ENCODE data around the gene TMEM25. TPM values are rescaled to one million over a fixed set of nuclear protein-coding genes. Genes with fewer than 3 reads are reported as not detected.
A peak's percentile ranks its signal among the peaks of the same experiment; 100 is the strongest.
"Not testable (repeated sequence)": the region's sequence is repeated elsewhere in the genome, so short reads cannot be mapped to it uniquely, and the experiment has no call there.

Gene TMEM25
- total RNA-seq (10 to 100 TPM; 20.1 to 32.0 TPM), polyA plus RNA-seq (10 to 100 TPM in 1 of 2 donors, 1 to 10 TPM in 1; 8.8 to 14.4 TPM)
- long read RNA-seq, donor 1, partial matches to known transcripts: 9 of 12 reads
- long read RNA-seq, donor 1, other reads (novel, unspliced or antisense): 0 of 12 reads
- long read RNA-seq, donor 2, partial matches to known transcripts: 0 of 1 reads
- long read RNA-seq, donor 2, other reads (novel, unspliced or antisense): 0 of 1 reads
- long read RNA-seq, donor 3, partial matches to known transcripts: 5 of 6 reads
- long read RNA-seq, donor 3, other reads (novel, unspliced or antisense): 0 of 6 reads
- long read RNA-seq, donor 4, partial matches to known transcripts: 0 of 2 reads
- long read RNA-seq, donor 4, other reads (novel, unspliced or antisense): 0 of 2 reads
- long read RNA-seq, donor 5, partial matches to known transcripts: 0 of 4 reads
- long read RNA-seq, donor 5, other reads (novel, unspliced or antisense): 0 of 4 reads

DNA sequence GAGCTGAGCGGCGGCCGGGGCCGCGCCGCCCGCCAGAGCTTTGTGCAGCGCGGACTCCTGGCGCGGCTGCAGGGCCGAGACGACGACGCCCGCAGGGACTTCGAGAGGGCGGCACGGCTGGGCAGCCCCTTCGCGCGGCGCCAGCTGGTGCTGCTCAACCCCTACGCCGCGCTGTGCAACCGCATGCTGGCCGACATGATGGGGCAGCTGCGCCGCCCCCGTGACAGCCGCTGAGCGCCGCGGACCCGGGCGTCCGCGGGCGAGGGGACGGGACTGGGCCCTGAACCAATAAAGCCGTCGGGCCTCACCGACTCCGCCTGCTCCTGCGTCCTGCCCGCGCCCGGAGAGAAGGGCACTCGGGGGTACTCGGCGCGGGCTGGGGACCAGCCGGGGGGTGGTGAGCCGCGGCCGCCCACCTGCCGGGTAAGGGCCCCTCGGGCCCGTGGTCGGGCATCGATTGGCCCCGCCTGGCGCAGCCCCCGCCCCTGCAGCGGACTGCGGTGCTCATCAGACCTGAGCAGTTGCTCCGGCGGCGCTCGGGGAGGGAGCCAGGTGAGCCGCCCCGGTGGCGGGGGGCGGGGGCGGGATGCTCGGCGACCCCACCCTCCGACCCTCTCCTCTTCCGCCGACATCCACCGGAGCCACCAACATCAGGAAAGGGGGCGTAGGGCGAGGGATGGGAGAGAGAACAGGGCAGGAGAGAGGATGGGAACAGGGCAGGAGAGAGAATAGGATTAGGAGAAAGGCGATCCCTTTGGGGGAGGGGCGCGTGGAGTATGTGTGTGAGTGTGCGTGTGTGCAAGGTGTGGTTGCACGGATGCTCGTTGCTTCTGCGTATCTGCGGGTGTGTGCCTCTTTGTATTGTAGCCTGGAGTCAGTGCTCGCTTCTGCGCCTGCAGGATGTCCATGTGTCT, at the start of gene TMEM25:
Gene TMEM25, plus strand, starts transcription at position 510 of the 914 bp plus-strand sequence. CDS start 610 bp downstream, outside the sequence.
- Histone ChIP-seq H3K27ac (ENCODE audit: low read depth in 1 of 2, low read length in 1 of 2) (peak within 1 kb of the TSS; percentile 10 to 26), H3K36me3 (ENCODE audit: control insufficient read depth in 4 of 4, insufficient read depth in 4 of 4, low read length in 4 of 4) (peaks cover 0 to 3% (median 1%) of the 10 kb centered on the region in 4 donors), H3K4me1 (ENCODE audit: control insufficient read depth in 5 of 5, insufficient read depth in 5 of 5, low read length in 5 of 5) (peaks cover 0 to 13% (median 4%) of the 10 kb centered on the region in 5 donors), H3K9ac (ENCODE audit: insufficient read depth in 1 of 2, low read length in 2 of 2) (peak within 1 kb of the TSS; percentile 14 to 37), H3K4me3 (peak within 1 kb of the TSS; percentile 70), H3K27me3 (ENCODE audit: control insufficient read depth in 3 of 3, insufficient read depth in 3 of 3, low read length in 2 of 3) (no peaks in the 10 kb centered on the region), H3K9me3 (ENCODE audit: control insufficient read depth in 4 of 4, insufficient read depth in 3 of 4, low read length in 3 of 4) (no peaks in the 10 kb centered on the region)
- WGBS, 2 donors: 1% methylated on average over 70 to 94 of the region's 94 CpGs
- TF ChIP-seq, protein P1, sequence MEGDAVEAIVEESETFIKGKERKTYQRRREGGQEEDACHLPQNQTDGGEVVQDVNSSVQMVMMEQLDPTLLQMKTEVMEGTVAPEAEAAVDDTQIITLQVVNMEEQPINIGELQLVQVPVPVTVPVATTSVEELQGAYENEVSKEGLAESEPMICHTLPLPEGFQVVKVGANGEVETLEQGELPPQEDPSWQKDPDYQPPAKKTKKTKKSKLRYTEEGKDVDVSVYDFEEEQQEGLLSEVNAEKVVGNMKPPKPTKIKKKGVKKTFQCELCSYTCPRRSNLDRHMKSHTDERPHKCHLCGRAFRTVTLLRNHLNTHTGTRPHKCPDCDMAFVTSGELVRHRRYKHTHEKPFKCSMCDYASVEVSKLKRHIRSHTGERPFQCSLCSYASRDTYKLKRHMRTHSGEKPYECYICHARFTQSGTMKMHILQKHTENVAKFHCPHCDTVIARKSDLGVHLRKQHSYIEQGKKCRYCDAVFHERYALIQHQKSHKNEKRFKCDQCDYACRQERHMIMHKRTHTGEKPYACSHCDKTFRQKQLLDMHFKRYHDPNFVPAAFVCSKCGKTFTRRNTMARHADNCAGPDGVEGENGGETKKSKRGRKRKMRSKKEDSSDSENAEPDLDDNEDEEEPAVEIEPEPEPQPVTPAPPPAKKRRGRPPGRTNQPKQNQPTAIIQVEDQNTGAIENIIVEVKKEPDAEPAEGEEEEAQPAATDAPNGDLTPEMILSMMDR (IDR thresholded peaks at IDR 0.05; ENCODE audit: control extremely low read depth, extremely low read depth): no peak
- DNase-seq (peak; percentile 55 to 71 (median 69)), ATAC-seq (ENCODE audit: insufficient read depth, low FRiP score) (peak; percentile 80)

DNA sequence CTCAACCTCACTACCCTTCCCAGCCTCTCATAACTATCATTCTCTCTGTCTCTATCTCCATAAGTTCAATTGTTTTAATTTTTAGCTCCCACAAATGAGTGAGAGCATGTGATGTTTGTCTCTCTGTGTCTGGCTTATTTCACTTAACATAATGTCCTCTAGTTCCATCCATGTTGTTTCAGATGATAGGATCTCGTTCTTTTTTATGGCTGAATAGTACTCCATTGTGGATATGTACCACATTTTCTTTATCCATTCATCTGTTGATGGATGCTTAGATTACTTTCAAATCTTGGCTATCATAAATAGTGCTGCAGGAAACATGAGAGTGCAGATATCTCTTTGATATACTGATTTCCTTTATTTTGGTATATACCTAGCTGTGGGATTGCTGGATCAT, 49.8 kb upstream of the TMEM25 start:
- not testable (repeated sequence) for H3K9me3 ChIP-seq (ENCODE audit: control insufficient read depth in 4 of 4, insufficient read depth in 3 of 4, low read length in 3 of 4); DNase-seq; H3K27ac ChIP-seq (ENCODE audit: low read depth in 1 of 2, low read length in 1 of 2); H3K4me1 ChIP-seq (ENCODE audit: control insufficient read depth in 5 of 5, insufficient read depth in 5 of 5, low read length in 5 of 5); H3K27me3 ChIP-seq (ENCODE audit: control insufficient read depth in 3 of 3, insufficient read depth in 3 of 3, low read length in 2 of 3); H3K9ac ChIP-seq (ENCODE audit: insufficient read depth in 1 of 2, low read length in 2 of 2); H3K4me3 ChIP-seq; ATAC-seq (ENCODE audit: insufficient read depth, low FRiP score)
- 95 to 100% methylated on average over 1 of the region's 1 CpG for WGBS, 2 donors
- peaks cover 32 to 55% (median 36%) of the 10 kb centered on the region in 4 donors for H3K36me3 ChIP-seq (ENCODE audit: control insufficient read depth in 4 of 4, insufficient read depth in 4 of 4, low read length in 4 of 4)

DNA sequence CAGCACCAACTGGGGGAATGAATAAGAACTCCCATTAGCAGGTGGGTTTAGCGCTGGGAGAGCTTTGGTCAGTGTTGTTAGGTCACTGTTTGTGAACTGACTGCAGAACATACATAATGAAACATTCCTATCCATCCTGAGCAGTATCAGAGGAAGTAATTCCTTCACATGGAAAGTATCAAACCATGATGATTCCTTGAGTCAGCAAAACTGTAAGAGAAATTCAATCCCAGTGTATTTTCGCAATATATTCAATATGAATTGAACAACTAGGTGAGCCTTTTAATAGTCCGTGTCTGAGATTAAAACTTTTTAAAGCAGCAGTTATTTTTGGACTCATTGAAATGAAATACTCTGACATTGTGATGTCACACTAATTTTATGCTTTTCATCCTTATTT, 46.6 kb upstream of the TMEM25 start:
- no peaks in the 10 kb centered on the region for H3K27me3 ChIP-seq (ENCODE audit: control insufficient read depth in 3 of 3, insufficient read depth in 3 of 3, low read length in 2 of 3)
- no peak for ATAC-seq (ENCODE audit: insufficient read depth, low FRiP score)
- TF ChIP-seq, protein P1 (IDR thresholded peaks at IDR 0.05; ENCODE audit: control extremely low read depth, extremely low read depth): no peak
- no peaks in the 10 kb centered on the region for H3K4me1 ChIP-seq (ENCODE audit: control insufficient read depth in 5 of 5, insufficient read depth in 5 of 5, low read length in 5 of 5)
- H3K9me3 ChIP-seq (ENCODE audit: control insufficient read depth in 4 of 4, insufficient read depth in 3 of 4, low read length in 3 of 4): no peaks in the 10 kb centered on the region
- H3K4me3 ChIP-seq: no peak overlapping the region
- no peak for DNase-seq
- H3K36me3 ChIP-seq (ENCODE audit: control insufficient read depth in 4 of 4, insufficient read depth in 4 of 4, low read length in 4 of 4): peaks cover 19 to 53% (median 28%) of the 10 kb centered on the region in 4 donors
- no peak overlapping the region for H3K27ac ChIP-seq (ENCODE audit: low read depth in 1 of 2, low read length in 1 of 2)
- no peak overlapping the region for H3K9ac ChIP-seq (ENCODE audit: insufficient read depth in 1 of 2, low read length in 2 of 2)
- WGBS, 2 donors: 97 to 98% methylated on average over 3 of the region's 3 CpGs

DNA sequence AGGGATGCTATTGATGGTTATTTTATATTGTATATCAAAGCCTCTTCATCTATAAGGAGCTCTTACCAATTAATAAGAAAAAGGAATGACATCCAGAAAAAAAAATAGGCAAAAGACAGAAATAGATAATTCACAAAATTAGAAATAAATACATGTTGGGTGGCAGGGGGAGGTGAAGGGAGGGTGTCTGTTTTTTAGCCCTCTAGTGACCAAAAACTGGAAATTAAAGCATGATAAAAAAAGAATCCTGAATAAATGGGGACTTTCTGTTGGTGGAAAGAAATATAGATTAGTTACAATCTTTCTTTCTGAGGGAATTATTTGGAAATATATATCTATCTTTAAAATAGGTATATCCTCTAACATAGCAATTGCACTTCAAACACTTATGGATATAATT, 45.7 kb upstream of the TMEM25 start:
- DNase-seq (no peak), ATAC-seq (ENCODE audit: insufficient read depth, low FRiP score) (no peak)
- no peak overlapping the region for H3K4me3 ChIP-seq
- H3K9ac ChIP-seq (ENCODE audit: insufficient read depth in 1 of 2, low read length in 2 of 2): no peak overlapping the region
- TF ChIP-seq, protein P1 (IDR thresholded peaks at IDR 0.05; ENCODE audit: control extremely low read depth, extremely low read depth): no peak
- no peaks in the 10 kb centered on the region for H3K9me3 ChIP-seq (ENCODE audit: control insufficient read depth in 4 of 4, insufficient read depth in 3 of 4, low read length in 3 of 4)
- H3K4me1 ChIP-seq (ENCODE audit: control insufficient read depth in 5 of 5, insufficient read depth in 5 of 5, low read length in 5 of 5): no peaks in the 10 kb centered on the region
- no peak overlapping the region for H3K27ac ChIP-seq (ENCODE audit: low read depth in 1 of 2, low read length in 1 of 2)
- H3K27me3 ChIP-seq (ENCODE audit: control insufficient read depth in 3 of 3, insufficient read depth in 3 of 3, low read length in 2 of 3): no peaks in the 10 kb centered on the region
- peaks cover 22 to 54% (median 30%) of the 10 kb centered on the region in 4 donors for H3K36me3 ChIP-seq (ENCODE audit: control insufficient read depth in 4 of 4, insufficient read depth in 4 of 4, low read length in 4 of 4)

Measured in lung (tissue), 16 donors.